Gastrocnemius medialis (tissue), 4 donors: ENCODE data around the gene CD1D. TPM values are rescaled to one million over a fixed set of nuclear protein-coding genes. Genes with fewer than 3 reads are reported as not detected.
"Not testable (repeated sequence)": the region's sequence is repeated elsewhere in the genome, so short reads cannot be mapped to it uniquely, and the experiment has no call there.

ENCODE experiments used
- ATAC-seq, 2 donors: fragments of 150-250 bp; one replicate each; pipeline ENCODE4 v1.9.1; 2016
- DNase-seq, 2 donors: peaks; one replicate each; pipeline ENCODE4 v3.0.0-alpha.2; 2019
- H3K27ac ChIP-seq, 4 donors: fragments of 200-600 bp; sonication (generic); 1 replicate in 1 of 4; 2 replicates in 3 of 4; pipeline ENCODE4 v1.5.1; 2016 to 2018; ENCODE audit warnings: mild to moderate bottlenecking in 2 of 4, moderate library complexity in 1 of 4
- H3K27me3 ChIP-seq, 3 donors: fragments of 200-600 bp; sonication (generic) in 2 of 3; 1 replicate in 1 of 3; 2 replicates in 2 of 3; pipeline versions ENCODE4 v1.5.1 to v1.6.0; 2016 to 2019; ENCODE audit warnings: mild to moderate bottlenecking in 1 of 3, moderate library complexity in 1 of 3
- H3K36me3 ChIP-seq, 2 donors: fragments of 200-600 bp; sonication (generic) in 1 of 2; one replicate each; pipeline ENCODE4 v1.5.1; 2017 to 2018
- H3K4me1 ChIP-seq, 2 donors: fragments of 200-600 bp; sonication (generic) in 1 of 2; one replicate each; pipeline ENCODE4 v1.5.1; 2016 to 2017; ENCODE audit warnings: mild to moderate bottlenecking in 2 of 2
- H3K4me3 ChIP-seq, 4 donors: fragments of 200-600 bp; sonication (generic) in 3 of 4; 1 replicate in 1 of 4; 2 replicates in 3 of 4; pipeline ENCODE4 v1.5.1; 2016 to 2019; ENCODE audit warnings: mild to moderate bottlenecking in 2 of 4
- H3K9me3 ChIP-seq, 3 donors: fragments of 200-600 bp; sonication (generic) in 2 of 3; 1 replicate in 1 of 3; 2 replicates in 2 of 3; pipeline ENCODE4 v1.5.1; 2016 to 2019
- POLR2A ChIP-seq, 2 donors: fragments of 450-650 bp; IDR thresholded peaks; one replicate each; pipeline ENCODE4 v1.6.1; 2017; ENCODE audit warnings: antibody characterized with exemption in 2 of 2, mild to moderate bottlenecking in 2 of 2, moderate library complexity in 2 of 2
- in situ Hi-C, 4 donors: fragments of 200-750 bp; cut with MboI; loops; one replicate each; pipeline versions ENCODE4 v1.15.0 to v1.8.0; 2017; ENCODE audit warnings: low sequenced_read_pairs in 4 of 4
- intact Hi-C: fragments of 100-400 bp; cut with DNase I; formaldehyde crosslinking; loops from one replicate; pipeline ENCODE4 v1.15.1; 2023; ENCODE audit warnings: low total_unique reads
- total RNA-seq, 4 donors: library from RNA; depleted of rRNA; stranded (reverse); fragments of >200 nt; gene quantifications; one replicate each; pipeline versions ENCODE4 v1.1.0 to v1.2.3, GENCODE V29; 2016
- TF ChIP-seq, protein P1 (sequence below), 5 experiments: fragments of 450-650 bp in 3 of 5; fragments of 200-600 bp in 2 of 5; sonication (generic) in 2 of 5; IDR thresholded peaks in 4 of 5; conservative IDR thresholded peaks in 1 of 5; 1 replicate in 4 of 5; 2 replicates in 1 of 5; pipeline ENCODE4 v1.5.1; 2016 to 2019; ENCODE audit warnings: antibody characterized with exemption in 5 of 5, mild to moderate bottlenecking in 3 of 5, moderate library complexity in 3 of 5

Gene CD1D
- total RNA-seq, 4 donors from 2014 or later: 0.58 to 0.82 TPM; not detected in 2

DNA sequence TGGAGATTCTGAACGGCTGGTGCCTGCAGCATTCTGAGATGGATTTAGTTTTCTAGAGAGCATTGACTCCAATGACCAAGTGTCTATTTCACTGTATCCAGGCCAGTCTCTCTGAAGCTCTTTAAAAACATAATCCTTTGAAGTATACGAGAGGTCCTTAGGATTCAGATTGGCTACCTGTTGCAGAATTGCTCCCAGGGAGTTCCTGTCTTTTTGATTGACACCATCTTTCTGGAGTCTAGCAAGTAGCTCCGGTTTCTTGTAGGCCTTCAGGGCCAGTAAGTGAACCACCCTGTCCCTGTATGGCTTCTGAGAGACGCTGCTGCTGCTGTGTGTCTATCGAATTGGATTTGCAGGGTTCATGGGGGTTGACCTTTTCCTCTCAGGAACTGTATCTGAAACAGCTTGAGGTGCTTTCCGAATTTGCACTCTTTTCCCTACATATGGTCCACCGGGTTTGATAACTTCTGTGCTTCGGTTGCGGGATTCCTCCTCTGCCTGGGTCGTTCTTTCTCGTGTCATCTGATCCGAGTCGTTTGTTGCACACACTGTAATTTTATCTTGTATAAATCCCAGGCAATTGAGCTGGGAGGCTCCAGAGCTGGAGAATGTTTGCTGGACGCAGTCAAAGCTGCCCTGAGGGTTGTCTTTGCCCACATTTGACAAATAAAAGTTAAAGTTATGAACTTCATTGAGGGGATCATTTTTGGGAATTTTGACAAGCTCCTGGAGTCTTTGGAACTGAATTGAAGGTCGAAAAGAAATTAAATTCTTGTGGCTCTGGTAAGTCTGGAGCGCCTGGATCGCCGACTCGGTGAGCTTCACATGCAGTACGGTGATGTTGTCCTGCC is 3.6 kb upstream of the CD1D start:
- H3K27ac ChIP-seq: peak overlapping the region; percentile 32 to 71 (median 60)
- TF ChIP-seq POLR2A (IDR thresholded peaks at IDR 0.05): peak in 1 of 2 donors; percentile 12

DNA sequence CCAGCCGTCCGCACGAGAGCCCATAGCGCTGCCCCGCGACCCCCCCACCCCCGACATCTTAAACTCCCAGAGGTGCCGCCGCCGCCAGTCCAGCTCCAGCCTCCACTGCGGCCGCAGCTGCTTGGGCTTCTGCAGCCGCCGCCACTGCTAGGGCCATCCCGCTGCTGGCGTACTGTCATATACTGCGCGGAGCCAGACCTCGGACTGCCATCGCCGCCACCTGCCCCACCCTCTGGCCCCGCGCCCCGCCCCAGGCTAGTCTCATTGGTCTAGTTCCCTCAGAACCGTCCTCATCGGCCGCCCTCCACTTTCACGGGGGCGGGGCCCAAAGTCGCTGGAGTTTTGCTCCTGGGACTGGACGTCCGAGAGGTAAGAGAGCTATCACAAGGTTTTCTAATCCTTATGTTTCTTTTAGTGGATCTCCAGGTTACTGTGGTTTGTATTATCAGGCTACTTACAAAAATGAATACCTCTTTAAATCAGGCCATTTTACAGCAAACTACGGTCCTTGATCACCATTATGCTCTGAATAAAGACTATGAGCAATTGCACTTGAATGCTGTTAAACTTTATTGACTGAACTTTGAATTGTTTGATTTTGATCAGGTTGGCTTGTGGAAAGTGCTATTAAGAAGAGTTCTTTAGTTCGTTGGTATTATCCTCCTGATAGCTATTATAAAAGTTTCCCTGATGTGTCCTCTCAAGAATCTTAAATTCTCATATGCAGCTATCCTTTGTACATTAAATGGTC is 2.8 kb upstream of the CD1D start:
- Histone ChIP-seq H3K27me3 (peaks cover 0 to 6% (median 5%) of the 10 kb centered on the region in 3 donors), H3K4me3 (peak overlapping the region; percentile 56 to 64 (median 58)), H3K9me3 (no peaks in the 10 kb centered on the region), H3K27ac (peak overlapping the region; percentile 32 to 71 (median 60)), H3K36me3 (no peaks in the 10 kb centered on the region), H3K4me1 (peaks cover 10 to 32% of the 10 kb centered on the region in 2 donors)
- DNase-seq (peak; percentile 85 to 91), ATAC-seq (peak; percentile 91 to 92)
- in situ Hi-C loops (loop anchor here in 1 of 4 donors (25.0 kb wide), 1 partner anchor 809 kb away; no protein-coding TSS in a partner anchor), intact Hi-C loops (loop anchor here (1.0 kb wide), 1 partner anchor 29 kb away; no protein-coding TSS in a partner anchor)
- TF ChIP-seq, protein P1, sequence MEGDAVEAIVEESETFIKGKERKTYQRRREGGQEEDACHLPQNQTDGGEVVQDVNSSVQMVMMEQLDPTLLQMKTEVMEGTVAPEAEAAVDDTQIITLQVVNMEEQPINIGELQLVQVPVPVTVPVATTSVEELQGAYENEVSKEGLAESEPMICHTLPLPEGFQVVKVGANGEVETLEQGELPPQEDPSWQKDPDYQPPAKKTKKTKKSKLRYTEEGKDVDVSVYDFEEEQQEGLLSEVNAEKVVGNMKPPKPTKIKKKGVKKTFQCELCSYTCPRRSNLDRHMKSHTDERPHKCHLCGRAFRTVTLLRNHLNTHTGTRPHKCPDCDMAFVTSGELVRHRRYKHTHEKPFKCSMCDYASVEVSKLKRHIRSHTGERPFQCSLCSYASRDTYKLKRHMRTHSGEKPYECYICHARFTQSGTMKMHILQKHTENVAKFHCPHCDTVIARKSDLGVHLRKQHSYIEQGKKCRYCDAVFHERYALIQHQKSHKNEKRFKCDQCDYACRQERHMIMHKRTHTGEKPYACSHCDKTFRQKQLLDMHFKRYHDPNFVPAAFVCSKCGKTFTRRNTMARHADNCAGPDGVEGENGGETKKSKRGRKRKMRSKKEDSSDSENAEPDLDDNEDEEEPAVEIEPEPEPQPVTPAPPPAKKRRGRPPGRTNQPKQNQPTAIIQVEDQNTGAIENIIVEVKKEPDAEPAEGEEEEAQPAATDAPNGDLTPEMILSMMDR (IDR thresholded peaks at IDR 0.05 in 4 of 5, conservative IDR thresholded peaks at IDR 0.05 in 1 of 5): no peak
- peak in 1 of 2 donors; percentile 16 for TF ChIP-seq POLR2A (IDR thresholded peaks at IDR 0.05)

More for the DNA sequence above, 3.6 kb upstream of the CD1D start:
- Histone ChIP-seq H3K4me3 (peak overlapping the region; percentile 56 to 64 (median 58)), H3K4me1 (peaks cover 10 to 32% of the 10 kb centered on the region in 2 donors)
- not testable (repeated sequence) for H3K36me3 ChIP-seq, H3K9me3 ChIP-seq, DNase-seq, H3K27me3 ChIP-seq
- ATAC-seq: peak; percentile 40 to 62
- in situ Hi-C loops: loop anchor here in 1 of 4 donors (25.0 kb wide), 1 partner anchor 810 kb away; no protein-coding TSS in a partner anchor
- intact Hi-C loops: loop anchor here (1.0 kb wide), 1 partner anchor 28 kb away; no protein-coding TSS in a partner anchor

DNA sequence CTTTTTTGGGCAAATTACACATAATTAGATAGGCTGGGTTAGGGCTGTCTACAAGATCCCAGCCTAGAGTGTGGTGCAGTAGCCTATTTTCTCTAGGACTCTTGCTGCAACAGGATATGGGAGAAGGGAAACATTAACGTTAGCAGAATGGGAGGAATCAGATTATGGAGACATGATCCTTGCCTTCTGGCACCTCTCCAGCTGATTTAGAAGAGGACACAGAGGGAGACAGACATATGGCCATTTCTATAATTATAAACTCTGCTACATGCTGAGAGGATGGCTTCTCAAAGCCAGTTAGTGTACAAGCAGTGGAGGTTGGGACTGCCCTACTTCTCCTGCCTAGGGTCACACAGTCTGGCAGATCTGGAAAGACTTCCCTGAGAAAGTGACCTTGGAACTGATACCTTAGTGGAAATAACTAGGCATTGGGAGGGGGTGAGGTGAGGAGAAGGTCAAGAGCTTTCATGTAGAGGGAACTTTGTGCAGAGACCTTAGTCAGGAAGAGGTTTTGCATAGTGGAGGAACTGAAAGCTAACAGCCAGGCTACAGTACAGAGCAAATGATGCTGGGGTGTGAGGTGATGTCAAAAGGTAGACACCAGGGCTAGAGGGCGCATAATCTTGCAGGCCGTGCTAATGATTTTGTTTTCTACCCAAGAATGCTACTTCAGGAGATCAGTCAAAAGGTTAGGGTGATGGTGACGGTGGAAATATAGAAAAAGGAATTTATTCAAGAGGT is 1.2 kb upstream of the CD1D start:
- DNase-seq: no peak
- Histone ChIP-seq H3K27me3 (peaks cover 0 to 16% (median 6%) of the 10 kb centered on the region in 3 donors), H3K4me1 (peaks cover 10 to 32% of the 10 kb centered on the region in 2 donors), H3K4me3 (no peak overlapping the region), H3K27ac (peak overlapping the region in 1 of 4 donors; percentile 35), H3K36me3 (no peaks in the 10 kb centered on the region), H3K9me3 (no peaks in the 10 kb centered on the region)
- in situ Hi-C loops: loop anchor here in 1 of 4 donors (25.0 kb wide), 1 partner anchor 808 kb away; no protein-coding TSS in a partner anchor
- ATAC-seq: no peak
- intact Hi-C loops: no loop called here
- no peak for TF ChIP-seq POLR2A (IDR thresholded peaks at IDR 0.05)
- TF ChIP-seq, protein P1 (IDR thresholded peaks at IDR 0.05 in 4 of 5, conservative IDR thresholded peaks at IDR 0.05 in 1 of 5): no peak

DNA sequence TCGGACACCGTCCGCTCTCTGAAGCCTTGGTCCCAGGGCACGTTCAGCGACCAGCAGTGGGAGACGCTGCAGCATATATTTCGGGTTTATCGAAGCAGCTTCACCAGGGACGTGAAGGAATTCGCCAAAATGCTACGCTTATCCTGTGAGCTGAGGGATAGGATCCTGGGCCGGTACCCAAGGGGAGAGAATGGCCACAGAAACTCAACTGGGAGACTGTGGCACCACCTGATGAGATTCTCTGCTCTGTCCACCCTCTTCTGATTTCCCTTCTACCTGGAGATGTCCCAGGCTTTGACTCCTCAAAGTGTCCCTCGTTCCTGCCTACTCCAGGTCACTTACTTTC is 855 bp downstream of the CD1D start:
- ATAC-seq (no peak), DNase-seq (no peak)
- no peak for TF ChIP-seq POLR2A (IDR thresholded peaks at IDR 0.05)
- TF ChIP-seq, protein P1 (IDR thresholded peaks at IDR 0.05 in 4 of 5, conservative IDR thresholded peaks at IDR 0.05 in 1 of 5): no peak
- Histone ChIP-seq H3K36me3 (no peaks in the 10 kb centered on the region), H3K27me3 (peaks cover 0 to 17% (median 6%) of the 10 kb centered on the region in 3 donors), H3K9me3 (no peaks in the 10 kb centered on the region), H3K27ac (peak overlapping the region in 1 of 4 donors; percentile 47), H3K4me1 (peaks cover 10 to 32% of the 10 kb centered on the region in 2 donors), H3K4me3 (peak overlapping the region; percentile 63 to 72 (median 70))
- in situ Hi-C loops: loop anchor here in 1 of 4 donors (25.0 kb wide), 1 partner anchor 806 kb away; no protein-coding TSS in a partner anchor
- intact Hi-C loops: no loop called here
